Lower lobe of right lung (tissue), 2 donors: ENCODE results near the gene TFAM. TPM values are rescaled to one million over a fixed set of nuclear protein-coding genes. Genes with fewer than 3 reads are reported as not detected.

ENCODE experiments used
- ATAC-seq, 2 donors: fragments of 200-7000 bp; cut with Tn5 transposase; one replicate each; pipeline ENCODE4 v1.9.1; 2020 to 2022; ENCODE audit warnings: mild to moderate bottlenecking in 2 of 2, moderate library complexity in 2 of 2
- DNase-seq: peaks from one replicate; pipeline ENCODE4 v3.0.0-alpha.2; 2020
- H3K27ac ChIP-seq: fragments of 200-600 bp; one replicate; pipeline ENCODE4 v1.8.0; 2022
- H3K27me3 ChIP-seq: fragments of 200-600 bp; one replicate; pipeline ENCODE4 v1.8.0; 2022; ENCODE audit warnings: low read depth
- H3K36me3 ChIP-seq: fragments of 200-600 bp; one replicate; pipeline ENCODE4 v1.8.0; 2022; ENCODE audit warnings: mild to moderate bottlenecking
- H3K4me1 ChIP-seq: fragments of 200-600 bp; one replicate; pipeline ENCODE4 v1.8.0; 2022
- H3K4me3 ChIP-seq: fragments of 200-600 bp; one replicate; pipeline ENCODE4 v1.8.0; 2022; ENCODE audit warnings: mild to moderate bottlenecking
- H3K9me3 ChIP-seq: fragments of 200-600 bp; one replicate; pipeline ENCODE4 v1.8.0; 2022
- CTCF ChIP-seq: fragments of 200-600 bp; IDR thresholded peaks from one replicate; pipeline ENCODE4 v1.8.0; 2022; ENCODE audit warnings: antibody characterized with exemption, mild to moderate bottlenecking
- intact Hi-C: fragments of 100-400 bp; cut with DNase I; formaldehyde crosslinking; loops from one replicate; pipeline ENCODE4 v1.11.0; 2022
- total RNA-seq: library from RNA; stranded (reverse); fragmentation: NEBNext Ultra II Directional; extraction: Animal tissue kit (Norgen Biotek cat#: 25700); gene quantifications from one replicate; pipeline ENCODE4 v1.2.1, GENCODE V29; 2021
- donor health status: DM: no; HTN: yes; CAD: no; lungs with severe emphysema.

TFAM gene
- total RNA-seq, 1 donor from 2014 or later = 25.9 TPM

- Histone ChIP-seq H3K9me3 (no peaks in the 10 kb centered on the region), H3K27ac (no peak overlapping the region), H3K36me3 (no peaks in the 10 kb centered on the region), H3K4me1 (peaks cover 8% of the 10 kb centered on the region), H3K4me3 (no peak overlapping the region), H3K27me3 (no peaks in the 10 kb centered on the region)
- DNase-seq (no peak), ATAC-seq (no peak)
- no peak for TF ChIP-seq CTCF
- intact Hi-C loops = no loop called here
Observed at GRCh38 chr10:58348571-58349033, 36.6 kb upstream of the TFAM start.

GRCh38 chr10:58350023-58350422, 35.2 kb upstream of the TFAM start:
- Histone ChIP-seq H3K4me3 (no peak overlapping the region), H3K9me3 (no peaks in the 10 kb centered on the region), H3K36me3 (no peaks in the 10 kb centered on the region), H3K4me1 (peaks cover 8% of the 10 kb centered on the region), H3K27ac (no peak overlapping the region), H3K27me3 (no peaks in the 10 kb centered on the region)
- no peak for ATAC-seq
- no peak for TF ChIP-seq CTCF
- DNase-seq = no peak
- intact Hi-C loops = no loop called here

GRCh38 chr10:58350619-58351323, 34.4 kb upstream of the TFAM start:
- H3K9me3 ChIP-seq = no peaks in the 10 kb centered on the region
- H3K27me3 ChIP-seq = no peaks in the 10 kb centered on the region
- intact Hi-C loops = no loop called here
- no peaks in the 10 kb centered on the region for H3K36me3 ChIP-seq
- no peak overlapping the region for H3K4me3 ChIP-seq
- H3K4me1 ChIP-seq = peaks cover 8% of the 10 kb centered on the region
- no peak overlapping the region for H3K27ac ChIP-seq
- no peak for DNase-seq
- TF ChIP-seq CTCF = no peak
- peak in 1 of 2 donors; percentile 59 for ATAC-seq

GRCh38 chr10:58351616-58352578, 33.3 kb upstream of the TFAM start:
- no peaks in the 10 kb centered on the region for H3K27me3 ChIP-seq
- H3K36me3 ChIP-seq = no peaks in the 10 kb centered on the region
- ATAC-seq (no peak), DNase-seq (no peak)
- H3K27ac ChIP-seq = no peak overlapping the region
- peaks cover 8% of the 10 kb centered on the region for H3K4me1 ChIP-seq
- TF ChIP-seq CTCF = no peak
- H3K4me3 ChIP-seq = no peak overlapping the region
- no peaks in the 10 kb centered on the region for H3K9me3 ChIP-seq
- intact Hi-C loops = no loop called here

GRCh38 chr10:58352956-58353610, 32.1 kb upstream of the TFAM start:
- H3K4me1 ChIP-seq = peaks cover 5% of the 10 kb centered on the region
- no peaks in the 10 kb centered on the region for H3K9me3 ChIP-seq
- DNase-seq (no peak), ATAC-seq (no peak)
- no peak overlapping the region for H3K27ac ChIP-seq
- no peaks in the 10 kb centered on the region for H3K27me3 ChIP-seq
- H3K4me3 ChIP-seq = no peak overlapping the region
- intact Hi-C loops = no loop called here
- H3K36me3 ChIP-seq = no peaks in the 10 kb centered on the region
- TF ChIP-seq CTCF = no peak
